ENCODE data around the gene GART.
"Not testable (repeated sequence)": the region's sequence is repeated elsewhere in the genome, so short reads cannot be mapped to it uniquely, and the experiment has no call there.

Gene GART

DNA sequence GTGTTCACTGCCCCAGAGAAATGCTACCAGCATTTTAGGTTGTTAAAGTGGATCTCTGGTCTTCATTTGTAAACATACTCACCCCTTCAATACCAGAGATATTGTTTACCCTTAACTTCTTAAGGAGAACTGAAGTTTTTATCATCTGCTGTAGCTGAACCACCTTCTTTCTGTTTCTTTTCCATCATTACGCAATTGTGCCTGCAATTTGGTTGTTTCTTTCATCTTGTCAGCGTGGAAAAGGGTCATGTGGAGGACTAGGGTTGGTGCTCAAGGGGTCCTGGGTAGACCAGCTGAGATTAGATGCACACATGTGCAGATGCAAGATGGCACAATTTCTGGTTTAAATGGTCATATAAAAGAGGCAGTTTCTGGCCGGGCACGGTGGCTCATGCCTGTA is 23.0 kb downstream of the GART start:
- DNase-seq (ENCODE audit: low read depth in 2 of 2), result no peak

DNA sequence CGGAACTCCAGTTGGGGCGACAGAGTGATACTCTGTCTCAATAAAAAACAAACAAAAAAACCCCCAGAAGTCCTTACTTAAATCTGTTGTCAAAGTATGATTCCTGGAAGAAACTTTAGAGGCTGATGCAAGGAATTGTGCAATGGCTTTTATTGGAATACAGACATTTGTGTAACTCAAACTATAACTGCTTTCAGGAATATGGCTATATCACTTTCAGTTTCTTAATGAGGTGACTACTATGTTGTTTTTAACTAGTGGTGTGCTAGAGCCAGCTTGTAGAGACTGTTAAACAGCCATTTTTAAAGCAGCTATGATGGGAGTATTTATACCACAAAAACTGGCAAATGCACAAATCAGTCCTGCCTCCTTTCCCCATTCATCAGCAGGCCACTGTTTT is 27.7 kb downstream of the GART start:
- DNase-seq (ENCODE audit: low read depth in 2 of 2), result no peak

DNA sequence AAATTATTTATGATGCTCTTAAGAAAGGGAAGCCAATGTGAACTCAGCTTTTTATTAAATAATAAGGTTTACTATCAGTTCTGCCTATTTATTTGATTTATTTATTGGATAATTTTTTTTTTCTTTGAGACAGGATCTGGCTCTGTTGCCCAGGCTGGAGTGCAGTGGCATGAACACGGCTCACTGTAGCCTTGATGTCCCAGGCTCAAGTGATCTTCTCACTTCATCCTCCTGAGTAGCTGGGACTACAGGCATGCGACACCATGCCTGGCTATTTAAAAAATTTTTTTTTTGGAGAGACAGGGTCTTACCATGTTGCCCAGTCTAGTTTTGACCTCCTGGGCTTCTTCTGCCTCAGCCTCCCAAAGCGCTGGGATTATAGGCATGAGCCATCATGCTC is 29.4 kb downstream of the GART start:
- DNase-seq (ENCODE audit: low read depth in 2 of 2), result no peak

DNA sequence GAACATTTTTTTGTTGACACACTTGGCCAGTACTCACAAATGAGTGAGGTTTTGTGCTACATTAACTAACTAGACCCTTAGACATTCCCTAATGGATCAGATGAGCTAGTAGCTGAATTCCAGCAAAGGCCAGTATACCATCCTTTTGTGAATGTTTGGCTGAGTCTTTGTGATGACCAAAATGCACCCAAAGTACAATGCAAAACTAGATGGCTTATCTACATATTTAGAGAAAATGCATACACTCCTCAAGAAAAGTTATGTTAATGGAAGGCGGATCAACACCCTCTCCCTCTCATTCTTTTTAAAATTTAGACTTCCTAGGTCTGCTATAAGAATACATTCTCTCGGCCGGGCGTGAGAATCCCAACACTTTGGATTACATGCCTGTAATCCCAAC is 30.3 kb downstream of the GART start:
- no peak for DNase-seq (ENCODE audit: low read depth in 2 of 2)

DNA sequence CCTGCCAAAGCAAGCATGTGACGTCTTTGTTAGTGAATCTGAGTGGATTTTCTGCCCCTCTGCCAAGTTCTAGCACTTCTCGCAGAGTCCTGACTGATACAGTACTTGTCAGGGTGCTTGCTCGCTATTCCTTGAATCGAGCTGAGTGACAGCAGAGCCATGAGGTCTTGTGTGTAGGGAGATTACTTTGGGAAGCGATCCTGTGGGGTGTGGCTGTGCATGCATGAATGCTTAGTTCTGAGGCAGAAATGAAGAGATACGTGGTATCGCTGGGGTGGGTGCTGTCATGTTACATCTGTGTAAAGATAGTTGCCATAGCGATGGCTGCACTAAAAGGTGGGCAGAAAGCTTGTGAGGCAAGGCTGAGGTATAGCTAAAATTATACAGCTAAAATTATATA is 31.1 kb downstream of the GART start:
- no peak for DNase-seq (ENCODE audit: low read depth in 2 of 2)

DNA sequence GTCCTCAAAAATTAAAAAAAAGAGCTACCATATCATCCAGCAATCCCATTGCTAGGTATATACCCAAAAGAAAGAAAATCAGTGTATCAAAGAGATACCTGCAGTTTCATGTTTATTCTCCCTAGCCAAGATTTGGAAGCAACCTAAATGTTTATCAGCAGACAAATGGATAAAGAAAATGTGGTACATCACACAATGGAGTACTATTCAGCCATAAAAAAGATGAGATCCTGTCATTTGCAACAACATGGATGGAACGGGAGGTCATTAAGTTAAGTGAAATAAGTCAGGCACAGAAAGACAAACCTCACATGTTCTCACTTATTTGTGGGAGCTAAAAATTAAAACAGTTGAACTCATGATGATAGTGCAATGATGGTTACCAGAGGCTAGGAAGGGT is 34.9 kb downstream of the GART start:
- not testable (repeated sequence) for DNase-seq (ENCODE audit: low read depth in 2 of 2)

DNA sequence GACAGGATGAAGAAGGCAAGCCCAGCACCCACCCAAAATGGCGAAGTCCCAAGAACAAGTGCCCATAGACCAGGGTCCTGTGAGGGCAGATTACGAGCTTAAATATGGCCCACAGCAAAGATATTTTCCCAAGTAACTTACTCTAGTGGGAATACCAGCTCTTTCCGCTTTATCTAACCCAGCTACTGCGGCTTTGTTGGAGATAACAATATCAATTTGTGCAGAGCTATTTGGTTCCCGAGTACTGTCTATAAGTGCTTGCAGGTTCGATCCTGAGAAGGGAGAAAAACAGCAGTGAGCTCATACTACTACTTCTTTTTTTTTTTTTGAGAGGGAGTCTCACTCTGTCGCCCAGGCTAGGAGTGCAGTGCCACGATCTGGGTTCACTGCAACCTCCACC is 36.1 kb downstream of the GART start:
- DNase-seq (ENCODE audit: low read depth in 2 of 2), result no peak

DNA sequence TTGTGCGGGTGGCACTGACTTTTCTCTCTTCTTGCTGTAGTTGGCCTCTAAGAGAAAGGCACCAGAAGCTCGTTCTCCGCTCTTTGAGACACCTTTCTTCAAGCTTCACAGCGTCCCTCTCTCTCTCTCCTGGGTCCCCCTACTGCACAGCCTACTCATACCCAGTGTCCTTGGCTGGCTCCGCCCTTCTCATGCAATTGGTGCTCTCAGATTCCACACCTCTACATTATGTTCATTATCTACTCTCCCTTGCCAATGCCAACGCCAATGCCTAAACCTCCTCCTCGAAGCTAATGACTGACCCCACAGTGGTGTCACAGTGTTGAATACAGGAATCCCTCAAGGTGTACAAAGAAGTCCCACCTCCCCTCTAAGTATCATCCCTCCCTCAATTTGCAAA is 45.6 kb downstream of the GART start:
- DNase-seq (ENCODE audit: low read depth in 2 of 2), result no peak

DNA sequence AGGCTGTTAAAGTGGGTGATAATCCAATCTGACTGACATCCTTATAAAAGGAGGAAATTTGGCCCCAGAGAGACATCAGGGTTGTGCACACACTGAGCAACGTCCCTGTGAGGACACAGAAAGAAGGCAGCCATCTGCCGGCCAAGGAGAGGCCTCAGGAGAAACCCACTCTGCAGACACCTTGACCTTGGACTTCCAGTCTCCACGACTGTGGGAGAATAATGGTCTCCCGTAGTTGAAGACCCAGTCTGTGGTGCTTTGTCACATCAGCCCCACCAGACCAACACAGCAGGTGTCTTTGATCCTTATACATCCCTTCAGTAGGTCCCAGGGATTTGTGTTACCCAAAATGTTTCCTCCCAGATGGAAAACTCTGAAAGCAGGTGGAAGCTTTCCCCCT is 46.2 kb downstream of the GART start:
- DNase-seq (ENCODE audit: low read depth in 2 of 2), result no peak

DNA sequence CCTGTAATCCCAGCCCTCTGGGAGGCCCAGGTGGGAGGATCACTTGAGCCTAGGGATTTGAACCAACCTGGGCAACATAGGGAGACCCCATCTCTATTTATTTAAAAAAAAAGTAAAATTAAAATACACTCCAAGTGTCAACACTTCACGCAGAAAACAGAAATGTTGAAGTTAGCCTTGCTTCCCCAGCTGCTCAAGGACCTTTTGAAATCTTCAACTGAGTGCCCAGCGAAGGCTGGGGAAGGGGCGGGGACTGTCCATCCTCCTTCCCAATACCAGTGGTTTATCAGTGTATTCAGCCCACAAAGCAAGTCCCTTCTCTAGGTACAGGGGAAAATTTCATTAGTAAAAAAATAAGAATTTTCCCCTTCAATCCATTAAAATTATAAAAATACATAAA is 48.2 kb downstream of the GART start:
- no peak for DNase-seq (ENCODE audit: low read depth in 2 of 2)

DNA sequence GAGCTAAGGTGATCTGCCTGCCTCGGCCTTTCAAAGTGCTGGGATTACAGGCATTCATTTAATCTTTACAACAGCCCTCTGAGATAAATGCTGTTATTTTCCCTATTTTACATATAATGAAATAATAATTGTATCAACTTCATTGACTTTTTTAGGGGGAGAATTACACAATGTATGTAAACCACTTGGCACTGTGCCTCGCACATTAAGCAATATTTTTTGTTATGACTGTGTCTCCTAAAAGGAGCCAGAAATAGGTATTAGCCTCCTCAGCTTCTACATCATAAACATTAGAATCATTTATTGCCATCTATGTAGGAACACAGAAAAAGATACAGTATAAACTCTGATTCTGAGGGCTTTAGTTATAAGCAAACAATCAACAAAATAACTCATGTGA is 49.3 kb downstream of the GART start:
- no peak for DNase-seq (ENCODE audit: low read depth in 2 of 2)

DNA sequence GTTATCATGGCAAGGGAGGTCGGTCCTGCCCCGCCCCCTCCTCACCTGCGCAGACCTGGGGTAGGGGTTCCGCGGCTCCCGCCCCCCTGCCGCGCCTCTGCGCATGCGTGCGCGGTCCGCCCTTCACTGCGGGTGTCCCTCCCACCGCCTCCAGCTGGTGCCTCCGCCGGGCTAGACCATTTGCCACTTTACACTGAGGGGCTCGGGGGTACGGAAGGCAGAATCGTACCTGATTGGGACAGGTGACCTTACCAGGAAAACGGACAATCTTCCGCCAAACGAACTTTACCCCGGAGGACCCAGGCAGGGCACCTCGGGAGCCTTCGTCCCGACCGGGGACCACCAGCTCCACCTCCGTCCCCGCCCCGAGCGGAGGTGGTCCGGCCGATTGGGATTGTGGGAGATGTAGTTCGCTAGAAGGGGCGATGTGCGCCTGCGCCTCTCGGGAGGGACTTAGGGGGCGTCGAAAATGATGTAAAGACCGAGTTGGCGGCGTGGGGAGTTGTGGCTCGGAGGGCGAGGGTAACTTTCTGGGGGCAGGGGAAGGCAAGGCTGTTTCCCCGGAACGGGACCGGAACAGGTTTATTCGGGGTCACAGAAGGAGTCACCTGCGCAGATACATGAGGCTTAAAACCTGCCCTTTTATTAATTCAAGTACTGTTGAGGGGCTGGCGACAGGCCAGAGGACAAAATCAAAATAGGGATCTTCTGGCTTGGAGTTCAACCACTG is 50.4 kb downstream of the GART start, which contains the start of gene DNAJC28:
Gene DNAJC28, minus strand, starts transcription at position 344 of the 730 bp plus-strand sequence. CDS start 2,323 bp downstream, outside the sequence.
- DNase-seq (ENCODE audit: low read depth in 2 of 2), result peak; percentile 90 to 92

DNA sequence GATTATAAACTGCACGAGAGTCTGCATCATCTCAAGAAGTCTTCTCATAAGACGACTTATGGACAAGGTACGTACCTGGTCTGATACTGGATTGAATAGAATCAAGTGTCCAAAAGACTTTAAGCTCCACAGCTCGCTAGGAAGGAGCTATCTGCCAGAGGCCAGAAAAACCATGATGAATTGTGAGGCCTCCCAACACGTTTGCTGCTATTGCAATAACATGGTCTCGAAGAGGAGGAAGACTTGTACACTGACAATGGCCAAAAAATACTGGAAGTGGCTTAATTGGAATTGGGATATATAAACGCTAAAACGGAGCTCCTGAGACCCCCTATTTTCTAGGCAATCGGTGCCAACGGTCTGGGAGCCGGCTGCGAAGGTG is 50.9 kb downstream of the GART start:
- DNase-seq (ENCODE audit: low read depth in 2 of 2), result no peak

DNA sequence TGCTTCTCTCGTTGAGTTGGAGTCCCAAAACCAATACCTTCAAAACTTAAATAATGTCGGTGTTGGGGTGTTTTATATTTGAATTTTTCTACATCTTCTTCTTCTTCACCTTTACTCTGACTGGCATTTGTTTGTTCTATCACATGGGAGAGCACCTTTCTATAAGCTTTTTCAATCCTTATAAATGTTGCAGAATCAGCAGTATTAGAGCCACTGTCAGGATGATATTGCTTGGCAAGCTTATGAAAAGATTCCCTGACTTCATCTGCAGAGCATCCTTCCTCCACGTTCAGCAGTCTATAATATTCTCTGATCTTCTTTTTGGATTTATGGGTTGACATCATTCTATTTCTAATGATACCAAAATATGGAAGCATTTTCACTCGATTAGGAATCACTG is 53.0 kb downstream of the GART start:
- DNase-seq (ENCODE audit: low read depth in 2 of 2), result no peak

DNA sequence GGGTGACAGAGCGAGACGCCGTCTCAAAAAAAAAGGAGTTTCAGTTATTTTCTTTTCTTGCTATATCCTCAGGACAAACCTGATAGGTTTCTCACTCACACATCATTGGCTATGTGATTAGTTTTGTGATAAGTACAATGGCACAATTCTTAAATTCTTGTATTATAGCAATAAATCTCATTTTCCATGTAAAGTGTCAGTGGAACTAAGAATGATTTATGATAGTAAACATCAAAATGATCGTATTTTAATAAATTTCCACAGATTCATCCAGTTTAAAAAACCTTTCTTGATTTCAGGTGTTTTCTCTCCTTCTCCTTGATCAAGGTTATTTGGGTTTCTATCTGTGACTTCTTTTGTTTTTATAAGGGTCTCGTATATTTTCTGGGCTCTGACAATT is 53.9 kb downstream of the GART start:
- no peak for DNase-seq (ENCODE audit: low read depth in 2 of 2)

DNA sequence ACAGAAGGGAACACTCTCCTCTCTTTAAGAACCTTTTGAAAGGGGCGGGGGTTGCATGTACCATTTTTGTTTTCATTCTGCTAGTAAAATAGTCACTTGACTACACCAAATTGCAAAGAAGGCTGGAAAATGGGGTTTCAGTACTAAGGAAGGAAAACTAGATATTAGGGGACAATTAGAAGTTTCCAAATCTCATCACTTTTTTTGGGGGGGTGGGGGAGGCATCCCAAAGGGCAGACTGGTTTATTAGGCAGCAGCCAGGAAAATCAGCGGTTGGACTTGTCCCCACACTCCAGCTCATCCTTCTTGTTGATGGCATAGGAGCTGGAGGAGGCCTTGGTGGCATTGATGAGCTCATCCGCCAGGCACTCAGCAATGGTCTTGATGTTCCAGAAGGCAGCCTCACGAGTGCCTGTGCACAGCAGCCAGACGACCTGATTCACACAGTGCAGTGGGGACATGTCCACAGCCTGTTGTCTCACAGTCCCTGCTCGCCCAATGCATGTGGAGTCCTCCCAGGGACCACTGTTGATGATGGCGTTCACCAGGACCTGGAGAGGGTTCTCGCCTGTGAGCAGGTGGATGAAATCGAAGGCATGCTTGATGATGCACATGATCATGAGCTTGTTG is 60.5 kb downstream of the GART start:
- no peak for DNase-seq (ENCODE audit: low read depth in 2 of 2)

DNA sequence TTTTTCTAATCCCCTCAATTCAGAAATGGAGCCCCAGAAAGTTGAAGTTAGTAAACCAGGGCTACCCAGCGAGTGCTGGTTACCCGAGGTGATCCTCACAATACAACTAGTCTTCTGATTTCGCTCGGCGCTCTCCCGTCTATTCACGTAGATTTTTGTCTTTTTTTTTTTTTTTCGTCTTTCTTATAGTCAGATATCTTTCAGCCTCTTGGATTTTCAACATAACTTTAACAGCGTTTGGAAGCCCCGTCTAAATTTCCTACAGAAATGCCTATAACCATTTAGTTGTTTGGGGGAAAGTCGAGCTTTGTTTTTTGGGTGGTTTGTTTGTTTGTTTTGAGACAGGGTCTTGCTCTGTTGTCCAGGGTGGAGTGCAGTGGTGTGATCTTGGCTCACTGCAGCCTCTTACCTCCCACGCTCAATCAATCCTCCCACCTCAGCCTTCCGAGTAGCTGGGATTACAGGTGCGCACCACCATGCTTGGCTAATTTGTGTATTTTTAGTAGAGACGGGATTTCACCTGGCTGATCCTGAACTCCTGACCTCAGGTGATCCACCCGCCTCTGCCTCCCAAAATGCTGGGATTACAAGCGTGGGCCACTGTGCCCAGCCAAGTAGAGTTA is 61.3 kb downstream of the GART start:
- DNase-seq (ENCODE audit: low read depth in 2 of 2), result no peak

DNA sequence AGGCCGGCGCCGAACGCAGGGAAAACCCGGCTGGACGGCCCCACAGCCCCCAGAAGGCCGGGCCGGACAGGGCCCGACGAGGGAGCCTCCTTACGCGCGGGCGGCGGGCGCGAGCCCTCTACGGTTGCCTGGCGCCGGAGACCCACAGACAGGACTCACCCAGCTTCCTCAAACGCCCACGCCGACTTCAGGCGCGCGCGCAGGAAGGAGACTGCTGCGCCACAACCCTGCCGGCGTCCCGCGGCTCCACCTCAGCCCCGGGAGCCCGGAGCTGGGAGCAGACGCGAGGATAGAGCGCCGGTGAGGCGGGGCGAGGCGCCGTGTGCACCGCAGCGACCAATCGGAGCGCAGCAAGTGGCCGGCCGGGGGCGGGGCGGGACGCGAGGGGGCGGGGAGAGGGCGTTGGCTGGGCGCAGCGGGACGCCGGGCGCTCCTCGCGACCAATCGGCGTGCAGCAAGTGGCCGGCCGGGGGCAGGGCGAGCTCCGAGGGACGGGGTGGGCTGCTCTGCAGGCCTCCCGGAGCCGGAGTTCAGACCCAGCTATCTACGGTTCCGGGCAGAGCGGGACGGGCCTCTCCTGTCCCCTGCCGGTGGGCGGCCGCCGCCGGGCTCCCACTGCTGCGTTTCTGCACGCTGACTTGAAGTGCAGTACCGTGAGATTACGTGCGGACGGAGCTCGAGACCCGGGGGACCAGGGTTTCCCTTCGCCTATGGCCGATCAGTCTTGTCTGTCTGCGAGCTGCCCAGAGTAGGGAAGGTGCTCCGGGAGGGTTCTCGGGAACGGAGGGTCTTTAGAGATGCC is 62.0 kb downstream of the GART start, which contains the start of gene TMEM50B:
Gene TMEM50B, minus strand, starts transcription at position 296 of the 802 bp plus-strand sequence. CDS start 11,089 bp downstream, outside the sequence.
- peak; percentile 98 for DNase-seq (ENCODE audit: low read depth in 2 of 2)

DNA sequence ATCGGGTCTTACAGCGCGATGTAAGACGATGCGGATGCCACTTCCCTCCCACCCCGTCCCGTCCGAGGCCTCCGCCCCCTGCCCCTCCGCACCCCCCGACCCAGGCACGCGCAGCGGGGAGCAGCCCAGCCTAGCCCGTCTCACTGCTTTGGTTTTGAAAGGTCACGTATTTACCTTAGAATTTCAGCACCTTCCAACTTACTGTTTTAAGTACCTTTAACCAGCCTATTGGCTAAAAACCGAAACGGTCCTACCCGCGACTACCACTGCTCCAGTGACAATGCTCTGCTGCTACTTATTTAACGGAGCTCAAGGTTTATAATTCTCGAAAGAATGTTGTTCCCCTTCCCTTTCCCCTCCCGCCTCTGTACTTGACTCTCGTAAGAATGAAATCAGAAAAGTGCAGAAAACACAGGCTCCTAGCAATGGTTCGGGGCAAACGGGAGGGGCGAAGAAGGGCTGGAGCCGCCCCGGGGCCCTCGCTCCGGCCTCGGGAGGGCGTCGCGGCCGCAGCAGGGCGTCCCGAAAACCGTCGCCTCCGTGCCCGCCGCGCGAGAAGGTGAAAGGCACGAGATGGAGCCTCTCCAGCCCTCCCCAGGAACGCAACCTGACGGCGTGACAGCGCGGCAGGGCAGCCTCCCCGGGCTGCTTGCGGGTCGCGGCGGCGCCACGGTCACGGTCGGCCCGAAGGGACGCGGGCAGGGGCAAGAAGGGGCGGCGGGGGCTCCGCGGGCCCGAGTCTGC is 62.8 kb downstream of the GART start:
- peak; percentile 27 to 32 for DNase-seq (ENCODE audit: low read depth in 2 of 2)

DNA sequence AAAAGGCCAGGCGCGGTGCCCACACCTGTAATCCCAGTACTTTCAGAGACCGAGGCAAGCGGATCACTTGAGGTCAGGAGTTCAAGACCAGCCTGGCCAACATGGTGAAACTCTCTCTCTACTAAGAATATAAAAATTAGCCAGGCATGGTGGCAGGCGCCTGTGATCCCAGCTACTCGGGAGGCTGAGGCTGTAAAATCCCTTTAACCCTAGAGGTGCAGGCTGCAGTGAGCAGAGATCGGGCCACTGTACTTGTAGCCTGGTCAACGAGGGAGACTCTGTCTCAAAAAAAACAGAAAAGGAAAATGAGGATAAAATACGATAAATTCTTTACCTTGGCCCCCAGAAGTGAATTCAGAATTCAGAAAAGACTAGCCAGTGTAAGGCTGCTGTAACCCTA is 63.7 kb downstream of the GART start:
- DNase-seq (ENCODE audit: low read depth in 2 of 2), result no peak

DNA sequence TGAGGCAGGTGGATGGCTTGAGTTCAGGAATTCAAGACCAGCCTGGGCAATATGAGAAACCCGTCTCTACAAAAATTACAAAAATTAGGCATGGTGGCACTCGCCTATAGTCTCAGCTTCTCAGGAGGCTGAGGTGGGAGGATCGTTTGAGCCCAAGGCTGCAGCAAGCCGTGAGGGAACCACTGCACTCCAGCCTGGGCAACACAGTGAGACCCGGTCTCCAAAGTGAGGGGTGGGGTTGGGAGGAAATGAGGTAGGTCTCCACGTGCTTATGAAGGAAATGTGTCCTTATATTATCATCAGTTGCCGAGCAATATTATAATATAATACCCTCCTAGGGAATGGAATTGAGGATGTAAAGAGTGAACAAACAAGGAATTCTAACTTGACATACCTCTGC is 64.9 kb downstream of the GART start:
- DNase-seq (ENCODE audit: low read depth in 2 of 2), result no peak

DNA sequence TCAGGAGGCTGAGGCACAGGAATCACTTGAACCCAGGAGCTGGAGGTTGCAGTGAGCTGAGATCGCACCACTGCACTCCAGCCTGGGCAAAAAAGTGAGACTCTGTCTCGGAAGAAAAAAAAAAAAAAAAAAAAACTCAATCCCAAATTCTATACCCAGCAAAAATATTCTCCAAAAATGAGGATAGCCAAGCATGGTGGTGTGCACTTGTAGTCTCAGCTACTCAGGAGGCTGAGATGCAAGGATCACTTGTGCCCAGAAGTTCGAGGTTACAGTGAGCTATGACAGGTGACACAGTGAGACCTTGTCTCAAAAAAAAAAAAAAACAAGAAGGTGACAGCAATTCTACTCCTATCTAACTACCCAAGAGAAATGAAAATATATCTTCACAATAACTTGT is 68.6 kb downstream of the GART start:
- no peak for DNase-seq (ENCODE audit: low read depth in 2 of 2)

All from stimulated activated CD4-positive, alpha-beta T cell treated with anti-CD3 and anti-CD28 coated beads, Interleukin-4, amount 100 ng/mL, for 48 hours (primary cell).